Endothelial cell (in vitro differentiated cells): ENCODE data around the gene HHAT. TPM values are rescaled to one million over a fixed set of nuclear protein-coding genes. Genes with fewer than 3 reads are reported as not detected.
A peak's percentile ranks its signal among the peaks of the same experiment; 100 is the strongest.

Experiments
- DNase-seq: peaks from one replicate; pipeline ENCODE4 v3.0.0; 2021; ENCODE audit warnings: low spot score
- H3K27ac Mint-ChIP-seq: one replicate; pipeline ENCODE4 v1.8.0; 2021; ENCODE audit warnings: mixed read lengths, inconsistent platforms; ENCODE audit not compliant: unreplicated experiment
- H3K27me3 Mint-ChIP-seq: one replicate; pipeline ENCODE4 v1.8.0; 2021; ENCODE audit warnings: mild to moderate bottlenecking, moderate library complexity, mixed read lengths, inconsistent platforms; ENCODE audit not compliant: unreplicated experiment
- H3K36me3 Mint-ChIP-seq: one replicate; pipeline ENCODE4 v1.8.0; 2021; ENCODE audit warnings: mild to moderate bottlenecking, low read depth, mixed read lengths, inconsistent platforms; ENCODE audit not compliant: unreplicated experiment
- H3K4me1 Mint-ChIP-seq: one replicate; pipeline ENCODE4 v1.8.0; 2021; ENCODE audit warnings: mild to moderate bottlenecking, mixed read lengths, inconsistent platforms; ENCODE audit not compliant: unreplicated experiment
- H3K4me3 Mint-ChIP-seq: one replicate; pipeline ENCODE4 v1.8.0; 2021; ENCODE audit warnings: mild to moderate bottlenecking, mixed read lengths, inconsistent platforms; ENCODE audit not compliant: unreplicated experiment
- H3K9me3 Mint-ChIP-seq: one replicate; pipeline ENCODE4 v1.8.0; 2021; ENCODE audit warnings: mixed read lengths, inconsistent platforms; ENCODE audit not compliant: unreplicated experiment
- CTCF ChIP-seq: fragments of 200-600 bp; sonication (generic); IDR thresholded peaks from one replicate; pipeline ENCODE4 v1.5.0; 2021; ENCODE audit warnings: antibody characterized with exemption; ENCODE audit not compliant: unreplicated experiment
- total RNA-seq: library from RNA; stranded (reverse); fragmentation: NEBNext Ultra II Directional; extraction: Animal tissue kit (Norgen Biotek cat#: 25700); gene quantifications from one replicate; pipeline ENCODE4 v1.2.1, GENCODE V29; 2021; ENCODE audit not compliant: unreplicated experiment

The HHAT gene
- total RNA-seq, 1 donor from 2014 or later: 6.0 TPM

- Mint-ChIP-seq H3K4me1 (no peaks in the 10 kb centered on the region), H3K9me3 (no peaks in the 10 kb centered on the region), H3K36me3 (no peaks in the 10 kb centered on the region), H3K27ac (peak overlapping the region; percentile 39), H3K27me3 (peaks cover 2% of the 10 kb centered on the region), H3K4me3 (no peak overlapping the region)
- DNase-seq: no peak
- TF ChIP-seq CTCF: no peak
Measured at GRCh38 chr1:210373628-210373877, 44.9 kb downstream of the HHAT start.

GRCh38 chr1:210373878-210374599 is 45.3 kb downstream of the HHAT start:
- no peaks in the 10 kb centered on the region for H3K4me1 Mint-ChIP-seq
- DNase-seq: peak; percentile 82
- H3K27me3 Mint-ChIP-seq: peaks cover 2% of the 10 kb centered on the region
- no peak overlapping the region for H3K4me3 Mint-ChIP-seq
- TF ChIP-seq CTCF: peak; percentile 96
- peak overlapping the region; percentile 89 for H3K27ac Mint-ChIP-seq
- no peaks in the 10 kb centered on the region for H3K36me3 Mint-ChIP-seq
- no peaks in the 10 kb centered on the region for H3K9me3 Mint-ChIP-seq

GRCh38 chr1:210374600-210374953 is 45.9 kb downstream of the HHAT start:
- Mint-ChIP-seq H3K27ac (peak overlapping the region; percentile 89), H3K4me1 (no peaks in the 10 kb centered on the region), H3K36me3 (no peaks in the 10 kb centered on the region), H3K9me3 (no peaks in the 10 kb centered on the region), H3K4me3 (no peak overlapping the region), H3K27me3 (peaks cover 2% of the 10 kb centered on the region)
- no peak for DNase-seq
- TF ChIP-seq CTCF: peak; percentile 46

- no peak for DNase-seq
- TF ChIP-seq CTCF: no peak
- Mint-ChIP-seq H3K27ac (no peak overlapping the region), H3K36me3 (no peaks in the 10 kb centered on the region), H3K4me1 (no peaks in the 10 kb centered on the region), H3K4me3 (no peak overlapping the region), H3K27me3 (no peaks in the 10 kb centered on the region), H3K9me3 (no peaks in the 10 kb centered on the region)
Measured at GRCh38 chr1:210376836-210377372, 48.2 kb downstream of the HHAT start.

- Mint-ChIP-seq H3K27me3 (no peaks in the 10 kb centered on the region), H3K4me3 (no peak overlapping the region), H3K27ac (no peak overlapping the region), H3K9me3 (no peaks in the 10 kb centered on the region), H3K36me3 (no peaks in the 10 kb centered on the region), H3K4me1 (no peaks in the 10 kb centered on the region)
- no peak for DNase-seq
- no peak for TF ChIP-seq CTCF
Measured at GRCh38 chr1:210377731-210378333, 49.1 kb downstream of the HHAT start.
